Measurements from ENCODE around the gene OSBPL5.

GRCh38 chr11:3042496-3043314, 122.4 kb downstream of the OSBPL5 start:
- TF ChIP-seq CTCF (IDR thresholded peaks at IDR 0.05): no peak
- no peak for TF ChIP-seq POLR2AphosphoS5 (IDR thresholded peaks at IDR 0.05)
- no peak for TF ChIP-seq EP300 (IDR thresholded peaks at IDR 0.05; ENCODE audit: low read depth)
- TF ChIP-seq POLR2A (IDR thresholded peaks at IDR 0.05): no peak
